Islet precursor cell (in vitro differentiated cells): Measurements from ENCODE around the gene GRM5.

Experiments used
- DNase-seq: peaks from one replicate; pipeline ENCODE4 v3.0.0-alpha.2; 2018

GRM5 gene

DNA sequence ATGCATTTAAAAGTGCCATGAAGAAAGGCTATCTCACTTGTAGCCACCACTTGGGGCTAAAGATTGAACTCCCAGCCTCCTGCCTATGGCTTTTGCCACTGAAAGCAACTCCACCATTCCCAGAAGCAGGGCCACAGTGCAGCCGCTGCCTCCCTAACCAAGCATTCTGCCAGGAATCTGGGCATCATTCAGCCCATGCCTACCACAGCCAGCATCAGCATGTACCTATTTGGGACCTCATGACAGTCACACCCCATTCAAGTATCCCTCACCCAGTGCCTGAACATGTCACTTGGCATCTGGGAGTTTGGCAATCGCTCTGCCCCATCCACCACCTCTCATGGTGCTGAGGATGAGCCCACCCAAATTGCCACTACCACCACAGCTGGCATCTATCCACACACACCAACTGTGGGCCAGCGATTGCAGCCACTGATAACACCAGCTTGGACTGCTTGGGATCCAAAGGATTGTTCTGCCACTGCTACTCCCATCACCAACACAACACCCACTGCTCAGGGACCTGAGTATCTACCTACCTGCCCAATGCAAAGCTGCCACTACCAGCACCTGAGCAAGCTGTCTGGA lies 234.4 kb downstream of the GRM5 start:
- DNase-seq = no peak

DNA sequence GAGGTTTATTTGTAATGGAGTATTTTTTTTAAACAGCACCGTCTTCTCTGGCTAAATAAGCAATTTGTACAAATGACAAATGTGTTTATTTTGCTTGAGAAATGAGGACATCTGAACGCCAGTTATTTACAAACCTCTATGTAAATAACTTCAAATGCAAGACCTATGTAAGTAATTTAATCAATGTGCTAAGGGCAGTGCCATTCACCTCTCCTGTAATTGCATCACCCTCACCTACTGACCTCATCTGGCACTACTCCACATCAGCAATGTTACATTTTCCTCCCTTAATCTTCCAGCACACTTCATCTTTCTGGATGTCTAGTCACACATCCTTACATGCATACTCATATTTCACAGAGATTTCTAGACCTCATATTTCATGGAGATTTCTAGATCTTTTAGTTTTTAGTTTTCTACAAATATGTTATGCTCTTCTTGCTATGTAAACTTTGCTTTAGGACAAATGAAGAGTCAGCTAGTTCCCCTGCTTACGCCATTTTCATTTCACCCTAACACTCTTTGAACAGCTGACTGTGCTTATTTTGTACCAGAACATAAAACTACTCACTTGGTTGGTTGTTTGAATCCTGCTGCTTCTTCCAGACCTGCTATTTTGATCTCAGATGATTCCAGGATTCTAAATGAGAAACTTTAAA lies 238.6 kb downstream of the GRM5 start:
- DNase-seq = no peak

DNA sequence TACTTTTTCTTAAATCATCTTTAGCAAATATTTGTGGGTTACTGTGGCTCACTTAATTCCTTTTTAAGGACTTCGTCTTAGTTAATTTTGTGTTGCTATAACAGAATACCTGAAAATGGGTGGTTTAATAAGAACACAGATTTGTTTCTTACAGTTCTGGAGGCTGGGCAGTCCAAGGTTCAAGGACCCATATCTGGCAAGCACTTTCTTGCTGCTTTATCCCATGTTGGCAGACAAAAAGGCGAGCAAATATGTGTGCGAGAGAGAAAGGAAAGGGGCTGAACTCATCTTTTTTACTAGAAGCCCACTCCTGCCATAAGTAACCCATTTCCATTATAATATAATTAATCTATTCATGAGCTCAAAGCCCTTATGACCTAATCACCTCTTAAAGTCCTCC lies 246.2 kb downstream of the GRM5 start:
- DNase-seq = no peak

DNA sequence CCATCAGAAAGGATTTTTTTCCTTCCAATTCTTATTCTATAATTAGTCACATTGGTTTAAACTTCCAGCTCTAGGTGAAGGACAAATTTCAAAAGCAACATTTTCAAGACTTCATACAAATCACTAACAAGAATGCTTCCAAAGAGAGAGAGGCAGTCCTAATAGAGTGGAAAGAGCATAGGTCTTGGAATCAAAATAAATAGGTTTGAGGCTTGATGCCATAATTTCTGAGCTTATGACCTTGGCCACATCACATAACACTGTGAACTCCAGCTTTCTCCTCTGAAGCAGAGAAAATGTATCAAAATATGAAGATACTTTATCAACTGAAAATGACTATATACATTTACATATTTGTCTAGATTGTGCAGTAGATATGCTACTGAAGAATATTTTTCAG lies 246.8 kb downstream of the GRM5 start:
- no peak for DNase-seq

DNA sequence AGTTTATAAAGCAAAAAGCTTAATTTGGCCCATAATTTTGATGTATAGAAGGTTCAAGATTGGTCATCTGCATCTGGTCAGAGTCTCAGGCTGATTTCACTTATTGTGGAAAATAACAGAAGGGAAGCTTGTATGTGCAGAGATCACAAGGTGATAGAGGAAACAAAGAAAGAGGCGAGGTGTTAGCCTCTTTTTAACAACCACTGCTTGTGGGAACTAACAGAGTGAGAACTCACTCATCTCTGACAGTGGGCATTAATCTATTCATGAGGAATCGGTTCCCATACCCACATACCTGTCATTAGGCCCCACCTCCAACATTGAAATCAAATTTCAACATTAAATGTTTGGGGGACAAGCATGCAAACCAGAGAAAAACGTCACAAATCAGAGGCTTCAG lies 250.3 kb downstream of the GRM5 start:
- DNase-seq = no peak

DNA sequence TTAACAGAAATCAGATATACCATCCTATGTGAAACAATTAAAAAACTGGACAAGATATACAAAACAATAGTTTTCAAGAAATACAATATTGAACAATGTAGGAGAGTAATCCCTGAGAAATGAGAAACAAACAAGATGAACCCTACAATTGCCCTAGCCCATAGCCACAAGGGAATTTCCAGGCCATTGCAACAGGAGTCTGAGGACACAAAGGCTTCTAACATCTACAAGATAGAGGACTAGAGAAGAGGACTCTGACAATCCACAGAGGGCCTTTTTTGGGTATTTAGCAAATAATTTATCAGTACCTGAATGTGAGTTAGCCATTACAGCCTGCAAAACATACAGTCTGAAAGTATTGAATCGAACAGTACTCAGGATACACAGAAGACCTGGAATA lies 251.7 kb downstream of the GRM5 start:
- DNase-seq = no peak

DNA sequence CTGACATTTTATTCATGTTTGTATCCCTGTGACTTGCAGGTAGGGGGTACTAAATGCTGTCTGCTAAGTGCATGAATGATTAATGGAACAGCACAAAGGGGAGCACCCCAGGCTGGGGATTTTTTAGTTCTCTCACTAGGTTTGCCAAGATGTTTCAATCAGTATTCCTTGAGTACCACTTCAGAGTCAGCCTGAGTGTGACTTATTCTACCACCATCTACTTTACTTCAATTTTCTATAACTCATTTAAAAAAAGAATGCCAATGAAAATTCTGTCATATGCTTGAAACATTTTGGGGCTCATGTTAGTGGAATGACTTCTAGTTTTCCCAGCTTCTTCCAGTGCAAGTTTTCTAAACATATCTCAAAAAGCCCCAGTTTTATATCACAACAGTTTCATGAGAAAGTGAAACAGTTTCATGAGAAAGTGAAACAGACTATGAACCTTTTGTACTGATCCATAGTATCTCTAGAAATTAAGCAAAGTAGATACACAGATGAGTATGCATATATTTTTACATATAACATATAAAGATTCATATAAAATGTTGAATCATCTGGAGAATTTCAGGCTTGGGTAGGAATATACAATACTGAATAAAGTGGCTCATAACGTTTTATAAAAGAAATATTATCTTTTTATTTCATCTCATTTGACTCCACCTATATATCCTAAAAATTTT lies 252.4 kb downstream of the GRM5 start:
- DNase-seq = no peak

DNA sequence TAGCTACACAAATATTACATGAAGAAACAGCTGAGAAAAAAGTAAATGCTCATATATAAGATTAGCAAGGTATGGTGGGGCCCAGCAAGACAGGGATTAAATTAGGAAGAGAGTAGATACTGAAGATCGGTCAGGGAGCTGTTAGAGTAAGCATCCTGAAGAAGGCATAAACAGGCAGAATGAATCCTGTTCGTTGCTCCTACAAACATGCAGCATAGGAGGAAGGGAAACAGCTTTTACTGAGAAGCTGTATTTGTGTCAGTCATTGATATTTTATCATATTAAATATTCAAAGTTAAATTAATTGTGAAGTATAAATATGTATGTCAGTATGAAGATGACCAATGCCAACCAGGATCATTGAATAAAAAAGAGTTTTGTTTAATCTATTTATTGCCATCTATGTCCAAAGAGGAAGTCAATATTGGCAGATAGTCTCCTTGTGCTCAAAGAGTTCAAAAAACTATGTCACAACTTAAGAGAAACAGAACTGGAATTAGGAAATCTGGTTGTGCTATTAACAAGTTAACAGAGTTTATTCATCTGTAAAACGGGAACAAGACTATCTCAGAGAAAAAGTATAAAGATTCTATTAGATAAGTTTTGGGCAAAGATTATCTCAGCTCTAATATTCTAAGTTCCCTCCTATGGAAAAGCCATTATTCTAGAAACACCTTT lies 255.2 kb downstream of the GRM5 start:
- no peak for DNase-seq

DNA sequence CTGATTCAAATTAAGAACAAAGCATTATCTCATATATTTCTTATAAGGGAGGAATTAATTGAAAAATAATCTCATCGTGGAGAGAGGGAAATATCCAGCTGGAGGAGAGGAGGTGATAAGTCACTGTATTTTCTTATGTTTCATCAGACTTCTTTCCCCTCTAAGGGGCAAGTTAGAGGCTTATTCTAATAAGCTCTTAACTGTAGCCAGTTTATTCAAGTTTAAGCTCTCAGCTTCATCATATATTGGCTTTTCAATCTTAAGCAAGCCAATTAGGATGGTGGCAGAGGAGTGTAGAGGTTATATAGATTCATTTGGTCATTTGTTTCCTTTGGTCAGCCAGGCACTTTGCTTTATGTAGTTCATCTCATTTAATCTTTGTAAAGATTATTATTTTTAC lies 256.7 kb downstream of the GRM5 start:
- no peak for DNase-seq

DNA sequence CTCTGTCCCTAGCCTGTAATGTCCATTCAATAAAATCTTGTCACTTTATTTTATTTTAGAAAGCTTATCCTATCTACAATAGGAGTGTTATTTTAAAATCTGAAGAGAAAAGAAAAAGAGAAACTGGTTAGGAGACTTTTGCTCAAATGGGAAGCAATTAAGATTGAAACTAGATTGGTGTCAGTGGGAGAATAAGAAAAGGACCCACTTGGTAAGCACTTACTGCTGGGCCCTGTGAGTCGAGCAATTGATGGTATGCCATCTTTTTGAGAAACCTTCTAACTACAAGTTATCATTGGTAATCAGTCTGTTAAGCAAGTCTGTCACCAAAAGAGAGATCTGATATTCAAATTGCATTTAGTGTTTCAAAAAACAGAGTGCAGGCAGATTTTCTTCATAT lies 258.4 kb downstream of the GRM5 start:
- DNase-seq = no peak

DNA sequence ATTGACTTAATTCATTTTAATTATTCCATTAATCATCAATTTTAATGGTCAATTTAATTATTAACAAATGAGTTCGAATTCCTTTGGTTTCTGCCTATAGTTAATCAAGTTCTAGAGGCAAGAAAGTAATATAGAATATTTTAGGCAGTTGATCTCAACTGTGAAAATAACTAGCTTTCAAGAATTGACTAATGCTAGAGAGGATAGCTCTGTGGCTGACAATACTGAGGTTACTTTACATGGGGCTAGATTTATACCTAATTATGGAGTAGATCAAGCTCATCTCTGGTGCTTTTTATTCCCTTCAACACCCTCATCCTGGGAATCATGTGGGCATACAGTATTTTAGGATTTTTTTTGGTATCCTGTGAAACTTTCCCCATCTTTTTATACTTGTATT lies 259.4 kb downstream of the GRM5 start:
- DNase-seq = no peak

DNA sequence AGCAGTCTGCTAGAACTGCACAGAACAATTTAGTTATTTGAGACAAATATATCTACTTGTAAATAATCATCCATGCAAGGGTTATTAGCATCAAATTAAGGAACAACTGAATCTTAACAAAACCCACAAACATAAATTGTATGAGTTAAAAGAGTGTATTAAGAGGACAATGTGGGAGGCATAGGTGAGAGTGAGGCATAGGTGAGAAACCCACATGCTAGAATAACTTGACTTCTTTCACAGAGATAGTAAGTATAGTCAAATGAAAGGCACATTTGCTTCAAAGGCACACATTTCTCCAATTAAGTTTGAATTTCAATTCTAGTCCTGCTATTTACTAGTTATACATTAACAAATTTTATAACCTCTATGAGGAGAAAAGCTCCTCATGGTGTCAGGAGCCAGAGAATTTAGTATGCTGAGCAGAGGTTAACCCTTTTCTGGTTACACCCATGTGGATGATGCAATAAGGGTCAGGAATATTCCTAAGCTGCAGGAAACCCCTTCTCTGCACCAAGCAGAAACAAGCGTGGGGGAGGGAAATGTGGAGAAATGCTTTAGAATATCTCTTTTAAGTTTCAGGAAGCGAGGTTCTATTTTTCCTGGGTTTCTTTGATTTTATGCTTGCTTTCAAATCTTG lies 264.2 kb downstream of the GRM5 start:
- no peak for DNase-seq

DNA sequence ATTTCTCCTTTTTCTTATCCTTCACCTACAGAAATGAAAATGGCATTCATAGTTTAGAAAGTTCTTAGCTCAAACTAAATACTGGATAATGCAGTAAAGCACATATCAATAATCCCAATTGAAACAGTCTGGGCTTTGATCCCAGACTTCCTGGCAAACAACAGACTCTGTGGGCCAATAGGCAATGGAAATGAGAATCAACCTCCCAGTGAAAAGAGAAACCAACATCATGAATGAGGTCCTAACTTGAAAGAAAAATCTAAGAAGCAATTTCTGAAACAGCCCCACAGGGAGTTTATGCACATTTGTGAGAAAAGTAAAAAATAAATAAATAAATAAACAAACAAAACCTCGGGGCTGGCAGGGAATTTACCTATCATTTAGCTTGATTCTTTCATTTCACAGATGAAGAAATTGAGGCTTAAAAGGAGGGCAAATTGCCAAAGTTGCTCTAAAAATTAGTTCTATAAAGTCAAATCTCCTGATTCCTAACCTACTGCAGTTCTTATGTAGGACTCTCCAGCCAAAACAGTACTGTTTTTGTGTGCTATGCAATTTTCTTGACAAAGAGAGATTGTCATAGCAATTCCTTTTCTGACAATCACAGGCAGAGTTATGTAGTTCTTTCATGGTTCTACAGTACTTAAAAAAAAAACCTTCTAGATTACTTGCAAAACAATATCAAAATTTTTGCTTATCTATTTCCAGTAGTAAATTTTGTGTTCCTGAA lies 265.8 kb downstream of the GRM5 start:
- DNase-seq = no peak

DNA sequence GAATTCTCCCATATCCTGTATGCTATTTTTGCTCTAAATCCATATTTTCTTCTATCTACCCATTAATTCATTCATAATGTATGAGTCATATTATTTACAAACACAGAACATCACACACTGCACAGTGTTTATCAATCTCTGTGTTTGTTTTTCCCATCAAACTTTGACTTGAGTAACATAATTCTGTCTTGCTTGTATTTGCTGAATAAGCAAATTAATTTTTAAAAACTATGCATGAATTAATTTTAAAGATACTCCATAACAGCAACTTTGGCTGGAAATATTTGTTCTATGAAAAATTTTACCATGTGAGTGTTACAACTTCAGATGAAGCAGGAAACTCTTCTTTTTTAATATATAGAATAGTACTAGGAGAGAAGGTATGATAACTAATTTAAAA lies 275.6 kb downstream of the GRM5 start:
- no peak for DNase-seq

DNA sequence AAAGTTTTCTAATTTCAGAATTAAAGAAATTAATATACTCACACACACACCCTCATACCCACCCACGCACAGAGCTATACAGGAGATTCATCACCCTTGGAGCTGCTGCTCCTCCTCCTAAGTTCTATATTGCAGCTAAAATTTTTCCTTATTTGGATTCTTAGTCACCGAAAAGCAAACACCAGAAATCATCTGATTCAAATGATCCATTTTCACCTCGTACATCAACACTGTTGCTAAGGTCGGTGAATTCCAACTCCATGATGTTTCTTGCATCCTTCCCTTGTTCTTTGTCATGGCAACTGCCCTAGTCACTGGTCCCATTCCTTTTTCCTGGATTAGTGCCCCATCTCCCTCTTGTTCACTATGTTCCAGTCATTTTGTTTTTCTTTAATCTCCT lies 286.2 kb downstream of the GRM5 start:
- no peak for DNase-seq

DNA sequence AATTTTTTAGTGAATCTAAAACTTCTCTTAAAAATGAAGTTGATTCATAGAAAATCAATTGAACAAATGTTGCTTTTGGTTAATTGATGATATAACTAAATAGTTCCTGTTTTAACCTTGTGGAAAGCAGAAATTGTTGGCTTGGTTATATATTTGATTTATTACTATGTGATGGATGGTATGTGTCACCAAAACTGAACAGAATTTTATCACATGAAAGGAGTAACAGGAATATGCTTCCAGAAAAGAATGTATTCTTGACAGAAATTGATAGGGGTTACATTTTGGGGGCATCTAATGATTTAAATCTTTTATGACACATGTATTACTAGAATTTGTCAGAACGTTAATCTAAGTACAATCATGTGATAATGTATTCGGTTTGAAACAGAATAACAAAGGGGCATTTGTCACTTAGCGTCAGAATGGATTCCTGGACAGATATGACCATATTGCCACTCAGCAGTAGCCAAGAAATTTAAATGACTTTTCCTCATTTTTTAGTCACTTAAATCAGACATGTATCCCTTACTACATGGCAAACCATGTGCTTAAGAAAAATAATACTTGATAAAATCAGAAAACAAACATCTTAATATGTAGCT lies 295.2 kb downstream of the GRM5 start:
- no peak for DNase-seq

DNA sequence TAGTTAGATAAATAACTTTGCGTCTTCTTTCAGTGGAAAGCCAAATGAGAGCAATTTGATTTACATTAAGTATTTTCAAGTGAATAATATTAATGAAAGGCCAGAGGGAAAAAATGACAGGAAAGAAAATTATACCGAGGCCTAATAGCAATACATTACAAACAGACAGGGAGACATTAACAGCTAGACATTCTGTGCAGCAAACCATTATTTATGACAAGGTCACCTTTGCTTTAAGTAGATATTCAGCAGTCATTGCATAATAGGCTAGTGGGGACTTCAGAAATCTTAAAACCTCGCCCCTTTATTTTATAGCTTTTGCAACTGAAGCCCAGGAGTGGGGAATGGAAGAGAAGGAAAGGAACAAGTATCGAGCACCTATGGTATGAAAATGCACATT lies 321.6 kb downstream of the GRM5 start:
- DNase-seq = no peak

DNA sequence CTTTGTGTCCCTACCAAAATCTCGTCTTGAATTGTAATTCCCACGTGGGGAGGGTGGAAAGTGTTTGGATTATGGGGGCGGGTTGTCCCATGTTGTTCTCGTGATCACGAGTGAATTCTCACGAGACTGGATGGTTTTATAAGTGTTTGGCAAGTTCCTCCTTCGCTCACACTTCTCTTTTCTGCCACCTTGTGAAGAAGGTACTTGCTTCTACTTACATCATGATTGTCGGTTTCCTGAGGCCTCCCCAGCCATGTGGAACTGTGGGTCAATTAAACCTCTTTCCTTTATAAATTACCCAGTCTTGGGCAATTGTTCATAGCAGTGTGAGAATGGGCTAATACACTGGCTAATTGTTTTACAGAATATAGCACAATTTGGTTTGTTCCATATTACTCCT lies 326.3 kb downstream of the GRM5 start:
- DNase-seq = no peak

DNA sequence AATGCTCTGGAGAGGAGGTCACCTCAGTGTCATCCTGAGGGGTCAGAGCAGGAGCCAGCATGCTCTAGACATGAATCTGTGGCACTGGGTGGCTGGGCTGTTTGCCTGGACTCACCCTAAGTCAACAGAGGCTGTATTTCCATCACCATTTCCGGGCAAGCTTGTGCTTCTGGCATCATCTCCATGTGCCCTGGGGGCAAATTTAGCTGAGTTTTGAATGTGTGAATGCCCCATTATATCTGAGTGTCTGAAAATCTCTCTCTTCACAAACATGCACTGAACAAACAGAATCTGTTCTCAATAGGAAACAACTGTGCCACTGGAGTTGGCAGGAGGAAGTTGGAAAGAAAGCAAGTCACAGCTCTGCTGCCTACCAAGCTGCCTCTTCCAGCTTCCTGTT lies 356.2 kb downstream of the GRM5 start:
- DNase-seq = no peak

DNA sequence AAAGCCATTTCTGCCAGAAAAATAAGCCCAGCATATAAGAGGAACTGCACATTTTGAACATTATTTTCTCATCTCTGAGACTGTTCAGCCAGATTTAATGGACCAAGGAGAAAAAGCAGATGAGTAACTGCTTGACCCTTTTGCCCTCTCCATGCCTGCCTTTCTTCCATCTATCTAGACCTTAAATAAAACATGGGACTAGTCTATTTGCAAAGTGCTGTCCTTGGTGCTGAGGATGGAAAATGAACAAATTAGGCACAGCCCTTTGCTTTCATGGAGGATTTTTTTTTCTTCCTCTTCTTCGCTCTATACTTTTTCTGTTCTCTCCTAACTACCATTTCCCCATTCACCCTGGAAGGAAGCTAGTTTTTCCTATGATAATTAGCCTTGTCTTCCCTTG lies 361.3 kb downstream of the GRM5 start:
- no peak for DNase-seq

DNA sequence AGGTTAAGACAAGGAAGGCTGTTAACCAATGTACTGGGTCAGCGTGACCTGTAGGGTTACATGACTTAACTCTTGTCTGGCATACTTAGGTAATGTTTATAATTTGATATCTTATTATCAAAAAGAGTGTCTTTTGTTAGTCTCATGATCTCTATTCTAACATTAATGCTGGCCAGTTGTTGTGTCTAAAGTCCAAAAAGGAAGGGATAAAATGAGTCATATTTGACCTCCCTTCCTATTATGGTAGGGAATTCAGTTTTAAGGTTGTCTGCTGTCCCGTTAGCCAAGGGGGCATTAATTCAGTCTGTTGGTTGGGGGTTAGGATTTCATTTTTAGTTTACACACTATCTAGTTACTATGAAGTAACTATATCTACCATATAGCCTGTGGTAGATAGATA lies 364.0 kb downstream of the GRM5 start:
- no peak for DNase-seq

DNA sequence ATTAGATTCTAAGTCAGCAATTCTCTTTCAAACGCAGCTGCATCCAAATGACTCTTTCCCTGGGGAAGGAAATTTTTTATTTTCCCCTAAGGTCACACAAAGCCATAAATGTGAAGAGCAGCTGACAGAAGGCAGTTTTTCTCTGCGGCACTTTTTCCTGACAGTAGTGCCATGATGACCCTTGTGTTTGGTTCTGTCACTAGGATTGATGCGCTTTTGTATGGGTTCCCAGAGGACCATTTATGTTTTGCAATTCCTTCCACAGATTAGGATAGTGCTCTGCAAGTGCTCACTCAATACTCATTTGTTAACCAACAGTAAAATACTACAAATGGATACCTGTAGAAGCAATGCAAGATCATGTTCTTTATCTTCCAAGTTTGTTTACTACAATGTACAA lies 368.6 kb downstream of the GRM5 start:
- no peak for DNase-seq
